HG03575 (cell line): Measurements from ENCODE around the gene ZNF205.

Experiments
- ATAC-seq: cut with Tn5 transposase; IDR thresholded peaks from one replicate; pipeline ENCODE4 v1.9.1; 2021; ENCODE audit not compliant: unreplicated experiment, insufficient number of reproducible peaks, low FRiP score; ENCODE audit errors: extremely low read depth

The ZNF205 gene

GRCh38 chr16:3099395-3099731, 13.0 kb upstream of the ZNF205 start:
- no peak for ATAC-seq

- ATAC-seq, result no peak
Measured at GRCh38 chr16:3099732-3100499, 12.5 kb upstream of the ZNF205 start.

GRCh38 chr16:3101018-3101840, 11.2 kb upstream of the ZNF205 start:
- ATAC-seq, result no peak

- ATAC-seq, result no peak
Measured at GRCh38 chr16:3101841-3102470, 10.4 kb upstream of the ZNF205 start.

GRCh38 chr16:3106205-3106928, 6.0 kb upstream of the ZNF205 start:
- no peak for ATAC-seq

- no peak for ATAC-seq
Measured at GRCh38 chr16:3112881-3113574, 642 bp downstream of the ZNF205 start.

GRCh38 chr16:3113765-3114479, 1.5 kb downstream of the ZNF205 start:
- no peak for ATAC-seq

- ATAC-seq, result no peak
Measured at GRCh38 chr16:3115003-3115402, 2.6 kb downstream of the ZNF205 start.

GRCh38 chr16:3115561-3115960, 3.2 kb downstream of the ZNF205 start:
- no peak for ATAC-seq

- no peak for ATAC-seq
Measured at GRCh38 chr16:3118204-3118790, 5.9 kb downstream of the ZNF205 start.

- ATAC-seq, result no peak
Measured at GRCh38 chr16:3118846-3119245, 6.5 kb downstream of the ZNF205 start.

- ATAC-seq, result no peak
Measured at GRCh38 chr16:3119286-3119685, 6.9 kb downstream of the ZNF205 start.

GRCh38 chr16:3119701-3120408, 7.5 kb downstream of the ZNF205 start:
- no peak for ATAC-seq

GRCh38 chr16:3120435-3120834, 8.0 kb downstream of the ZNF205 start:
- no peak for ATAC-seq

- no peak for ATAC-seq
Measured at GRCh38 chr16:3121851-3122467, 9.6 kb downstream of the ZNF205 start.

- no peak for ATAC-seq
Measured at GRCh38 chr16:3122926-3123570, 10.7 kb downstream of the ZNF205 start.
